GM21619 (cell line): Measurements from ENCODE around the gene YWHAE.
"Not testable (repeated sequence)": the region's sequence is repeated elsewhere in the genome, so short reads cannot be mapped to it uniquely, and the experiment has no call there.

Experiments used
- ATAC-seq: cut with Tn5 transposase; IDR thresholded peaks from one replicate; pipeline ENCODE4 v1.9.1; 2021; ENCODE audit not compliant: unreplicated experiment

Gene YWHAE

DNA sequence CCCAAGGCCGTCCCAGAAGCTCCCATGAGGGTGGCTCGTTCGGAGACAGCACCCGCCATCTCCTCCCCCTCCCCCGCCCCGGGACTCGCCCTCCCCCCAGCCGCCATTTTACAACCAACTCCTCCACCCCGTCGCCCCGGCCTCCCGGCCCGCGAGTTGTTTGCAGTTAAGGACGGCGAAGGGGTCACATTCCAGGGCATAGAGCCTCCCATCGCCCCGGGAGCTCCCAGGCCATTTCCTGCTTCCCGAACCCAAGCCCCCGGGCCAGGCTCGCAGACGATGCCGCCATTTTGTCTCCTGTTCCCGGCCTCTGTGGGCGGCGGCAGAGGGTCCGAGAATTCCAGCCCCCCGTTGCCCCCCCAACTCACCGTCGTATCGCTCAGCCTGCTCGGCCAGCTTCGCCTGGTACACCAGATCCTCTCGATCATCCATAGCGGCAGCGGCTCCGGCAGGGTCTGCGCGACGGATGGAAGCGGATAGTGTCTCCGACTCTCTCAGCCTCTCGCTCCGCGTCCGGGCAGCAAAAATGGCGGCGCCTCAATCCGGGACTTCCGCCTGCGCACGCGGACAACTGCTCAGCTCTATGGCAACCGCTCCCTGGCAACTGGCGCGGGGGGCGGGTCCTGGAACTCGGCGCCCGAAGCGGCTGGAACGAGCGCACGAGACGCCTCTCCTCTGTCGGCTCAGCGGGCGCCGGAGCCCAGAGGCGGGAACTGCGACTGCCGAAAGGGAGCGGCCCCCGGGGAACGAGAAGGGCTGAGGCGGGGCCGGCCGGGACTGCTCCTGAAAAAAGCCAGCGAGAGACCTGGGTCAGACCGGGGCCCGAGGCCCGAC lies at the start of gene YWHAE:
TSS of gene YWHAE (minus strand) at position 544 of the 834 bp plus-strand sequence. CDS start at position 432, 112 bp downstream.
- peak; percentile 85 for ATAC-seq

DNA sequence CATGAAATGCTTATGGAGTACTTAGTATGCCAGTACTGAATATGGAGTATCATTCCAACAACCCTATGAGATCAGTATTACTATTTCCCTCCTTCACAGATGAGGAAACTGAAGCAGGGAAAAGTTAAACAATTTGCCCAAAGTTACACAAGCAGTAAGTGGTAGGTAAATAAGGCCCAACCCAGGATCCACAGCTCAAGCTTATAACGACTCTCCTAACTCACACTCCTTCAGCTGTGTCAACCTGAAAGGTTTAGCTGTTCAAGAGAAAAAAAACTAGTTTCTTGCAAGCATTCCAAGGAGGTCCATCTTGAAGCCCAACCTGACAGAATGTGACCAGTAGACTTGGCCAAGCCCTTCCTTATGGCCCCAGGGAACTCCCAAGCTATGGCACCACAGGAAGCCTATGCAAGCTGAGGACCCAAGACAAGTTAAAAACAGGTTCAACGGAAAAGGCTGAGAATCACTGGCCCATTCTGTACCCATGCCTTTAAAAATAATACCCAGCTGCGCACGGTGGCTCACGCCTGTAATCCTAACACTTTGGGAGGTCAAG lies 49.5 kb upstream of the YWHAE start:
- ATAC-seq, result no peak

DNA sequence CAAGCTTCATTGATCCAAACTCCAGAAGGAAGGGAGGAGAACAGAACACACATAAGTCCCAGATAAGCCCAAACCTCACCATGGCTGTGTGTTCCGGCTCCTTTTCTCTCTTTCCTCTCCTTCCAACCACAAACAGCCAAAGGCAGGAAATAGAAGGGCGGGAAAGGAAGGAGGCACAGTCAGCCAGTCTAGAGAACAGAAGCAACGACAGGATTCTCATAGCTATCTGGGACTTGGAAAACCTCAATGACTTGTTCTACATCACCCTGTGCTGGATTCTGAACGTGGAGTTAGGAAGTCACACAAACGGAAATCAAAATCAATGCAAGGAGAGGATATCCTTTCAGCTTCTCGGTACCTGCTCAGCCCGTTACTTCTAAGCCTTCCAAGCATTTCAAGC lies 47.0 kb upstream of the YWHAE start:
- no peak for ATAC-seq

DNA sequence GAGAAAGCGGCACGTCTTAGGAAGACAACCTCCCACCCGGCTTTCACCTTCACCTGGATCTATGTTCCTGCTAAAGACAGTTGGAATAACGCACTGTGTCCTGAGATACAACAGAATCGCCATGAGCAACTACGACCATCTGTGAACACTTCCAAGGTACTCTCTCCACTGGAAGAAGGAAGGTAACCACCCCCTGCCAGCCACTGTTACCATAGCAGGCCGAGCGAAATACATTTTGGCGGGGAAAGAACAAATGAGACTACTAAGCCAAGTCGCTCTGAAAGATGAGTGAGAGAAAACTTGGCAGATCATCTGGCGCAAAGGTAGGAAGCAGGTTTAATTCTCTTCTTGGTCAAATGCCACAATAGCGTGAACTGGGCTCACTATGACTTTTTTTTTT lies 46.2 kb upstream of the YWHAE start:
- ATAC-seq, result no peak

DNA sequence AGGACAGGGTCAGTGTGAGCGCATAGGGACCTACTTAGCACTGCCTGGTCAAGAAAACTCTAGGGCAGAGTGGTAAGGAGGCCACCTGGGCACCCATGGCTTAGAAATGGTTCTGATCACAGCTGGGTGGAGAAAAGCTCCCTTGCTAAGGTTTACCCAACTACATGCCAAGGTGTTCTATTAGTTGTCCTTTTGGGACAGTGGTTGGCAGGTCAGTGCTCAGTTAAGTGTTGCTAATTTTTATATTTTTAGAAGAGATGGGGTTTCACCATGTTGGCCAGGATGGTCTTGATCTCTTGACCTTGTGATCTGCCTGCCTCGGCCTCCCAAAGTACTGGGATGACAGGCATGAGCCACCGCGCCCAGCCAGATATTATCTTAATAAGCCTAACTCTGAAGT lies 45.7 kb upstream of the YWHAE start:
- ATAC-seq, result not testable (repeated sequence)

DNA sequence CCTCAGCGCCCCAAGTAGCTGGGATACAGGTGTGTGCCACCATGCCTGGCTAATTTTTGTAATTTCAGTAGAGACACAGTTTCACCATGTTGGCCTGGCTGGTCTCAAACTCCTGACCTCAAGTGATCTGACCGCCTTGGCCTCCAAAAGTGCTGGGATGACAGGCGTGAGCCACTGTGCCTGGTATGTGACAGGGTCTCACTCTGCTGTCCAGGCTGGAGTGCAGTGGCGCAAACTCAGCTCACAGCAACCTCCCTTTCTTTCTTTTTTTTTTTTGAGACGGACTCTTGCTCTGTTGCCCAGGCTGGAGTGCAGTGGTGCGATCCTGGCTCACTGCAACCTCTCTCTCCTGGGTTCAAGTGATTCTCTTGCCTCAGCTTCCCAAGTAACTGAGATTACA lies 42.7 kb upstream of the YWHAE start:
- ATAC-seq, result not testable (repeated sequence)

DNA sequence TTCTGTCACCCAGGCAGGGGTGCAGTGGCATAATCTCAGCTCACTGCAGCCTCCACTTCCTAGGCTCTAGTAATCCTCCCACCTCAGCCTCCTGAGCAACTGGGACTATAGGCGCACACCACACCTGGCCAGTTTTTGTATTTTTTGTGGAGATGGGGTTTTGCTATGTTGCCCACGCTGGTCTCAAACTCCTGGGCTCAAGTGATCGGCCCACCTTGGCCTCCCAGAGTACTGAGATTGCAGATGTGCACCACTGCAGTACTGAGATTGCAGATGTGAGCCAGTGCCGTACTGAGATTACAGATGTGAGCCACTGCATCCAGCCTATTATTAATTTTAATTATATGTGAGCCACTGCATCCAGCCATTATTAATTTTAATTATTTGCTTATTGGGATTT lies 42.2 kb upstream of the YWHAE start:
- ATAC-seq, result no peak

DNA sequence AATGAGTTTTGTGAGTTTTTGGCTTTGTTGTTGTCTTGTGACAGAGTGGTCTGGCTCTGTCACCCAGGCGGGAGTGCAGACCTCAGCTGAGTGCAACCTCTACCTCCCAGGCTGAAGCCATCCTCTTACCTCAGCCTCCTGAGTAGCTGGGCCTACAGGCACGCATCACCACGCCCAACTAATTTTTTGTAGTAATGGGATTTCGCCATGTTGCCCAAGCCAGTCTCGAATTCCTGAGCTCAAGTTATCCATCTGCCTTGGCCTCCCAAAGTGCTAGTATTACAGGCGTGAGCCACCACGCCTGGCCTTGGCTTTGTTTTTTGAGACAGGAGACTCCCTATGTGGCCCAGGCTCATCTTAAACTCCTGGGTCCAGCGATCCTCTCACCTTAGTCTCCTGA lies 40.9 kb upstream of the YWHAE start:
- ATAC-seq, result no peak

DNA sequence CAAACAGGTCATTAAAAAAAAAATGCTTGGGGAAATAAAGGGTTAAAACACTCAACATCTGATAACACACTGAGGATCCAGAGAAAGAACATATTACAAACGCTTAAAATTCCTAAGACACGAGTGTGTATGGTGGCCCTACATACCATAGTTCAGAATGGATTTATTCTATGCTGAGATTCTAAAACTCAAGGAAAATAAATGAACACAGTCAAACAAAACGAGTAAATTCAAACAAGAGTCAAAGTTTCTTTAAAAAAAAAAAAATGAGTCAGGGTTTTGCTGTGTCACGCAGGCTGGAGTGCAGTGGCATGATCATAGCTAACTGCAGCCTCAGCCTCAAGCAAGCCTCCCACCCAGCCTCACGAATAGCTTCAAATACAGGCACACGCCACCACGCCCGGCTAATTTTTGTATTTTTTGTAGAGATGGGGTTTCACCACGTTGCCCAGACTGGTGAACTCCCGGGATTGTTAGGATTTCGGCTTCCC lies 38.6 kb upstream of the YWHAE start:
- no peak for ATAC-seq

DNA sequence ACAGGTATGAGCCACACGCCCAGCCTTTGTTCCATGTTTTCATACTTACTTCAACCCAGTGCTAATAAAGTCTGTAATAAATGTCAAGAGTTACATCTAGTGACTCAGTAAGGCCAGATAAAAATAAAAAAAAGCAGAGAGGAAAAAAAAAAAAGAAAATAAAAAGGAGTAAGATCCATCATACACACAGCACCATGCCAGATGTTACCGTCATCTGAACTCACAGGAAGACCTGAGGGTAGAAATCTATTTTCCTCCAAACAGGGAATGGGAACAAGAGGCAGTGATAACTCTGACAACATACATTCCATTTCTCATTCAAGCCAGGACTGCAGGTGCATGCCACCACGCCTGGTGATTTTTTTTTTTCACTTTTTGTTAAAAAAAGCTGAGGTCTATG lies 35.3 kb upstream of the YWHAE start:
- no peak for ATAC-seq

- ATAC-seq, result no peak
These were observed 34.1 kb upstream of the YWHAE start for GRCh38 chr17:1434150-1434549.

- ATAC-seq, result no peak
These were observed 31.6 kb upstream of the YWHAE start for GRCh38 chr17:1431631-1432104.

DNA sequence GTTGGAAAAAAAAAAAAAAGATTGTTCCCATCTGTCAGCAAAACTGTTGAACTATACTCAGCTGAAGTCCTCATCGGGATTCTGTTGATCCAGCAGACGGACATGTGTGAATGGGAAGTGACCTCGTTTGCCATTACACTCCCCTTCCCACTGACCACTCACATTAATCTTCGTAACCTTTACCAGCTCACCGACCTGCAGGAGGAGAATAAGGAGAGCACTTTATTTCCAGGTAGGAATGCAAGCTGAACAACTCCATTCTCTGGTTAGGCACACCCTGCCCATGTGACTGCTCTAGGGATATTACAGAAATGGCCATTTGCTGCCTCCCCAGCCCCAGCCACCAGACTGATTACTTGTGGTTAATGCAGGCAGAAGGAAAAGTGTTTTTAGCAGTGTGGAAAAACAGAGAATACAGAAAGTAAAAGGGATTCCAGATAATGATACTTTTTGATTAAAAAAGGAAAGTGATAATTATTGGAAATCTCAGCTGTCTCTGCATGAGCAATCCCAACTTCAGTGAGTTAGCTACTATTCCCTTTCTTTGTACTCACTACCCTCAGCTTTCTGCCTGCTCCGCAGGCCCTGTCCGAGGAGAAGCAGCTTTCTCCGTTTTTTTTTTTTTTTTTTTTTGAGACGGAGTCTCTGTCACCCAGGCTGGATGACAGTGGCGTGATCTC lies 23.6 kb upstream of the YWHAE start:
- ATAC-seq, result no peak

GRCh38 chr17:1422885-1423284 lies 22.9 kb upstream of the YWHAE start:
- ATAC-seq, result no peak

DNA sequence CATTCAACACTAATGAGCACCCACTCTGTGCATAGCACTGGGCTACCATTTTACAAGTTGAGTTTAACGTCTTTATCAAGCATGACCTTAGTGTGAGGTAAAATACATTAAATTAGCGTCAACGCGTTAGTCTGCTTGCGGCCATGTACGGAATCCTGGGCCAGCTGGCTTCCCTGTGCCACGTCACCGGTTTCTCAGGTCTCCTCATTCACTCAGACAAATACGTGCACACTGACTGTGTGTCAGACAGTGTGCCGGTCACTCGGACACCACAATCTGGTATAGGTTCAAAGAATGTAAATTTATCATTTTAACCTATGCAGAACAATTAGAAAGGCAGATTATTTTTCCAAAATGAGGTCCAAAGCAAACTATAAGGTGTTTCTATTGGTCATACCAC lies 21.4 kb upstream of the YWHAE start:
- no peak for ATAC-seq

DNA sequence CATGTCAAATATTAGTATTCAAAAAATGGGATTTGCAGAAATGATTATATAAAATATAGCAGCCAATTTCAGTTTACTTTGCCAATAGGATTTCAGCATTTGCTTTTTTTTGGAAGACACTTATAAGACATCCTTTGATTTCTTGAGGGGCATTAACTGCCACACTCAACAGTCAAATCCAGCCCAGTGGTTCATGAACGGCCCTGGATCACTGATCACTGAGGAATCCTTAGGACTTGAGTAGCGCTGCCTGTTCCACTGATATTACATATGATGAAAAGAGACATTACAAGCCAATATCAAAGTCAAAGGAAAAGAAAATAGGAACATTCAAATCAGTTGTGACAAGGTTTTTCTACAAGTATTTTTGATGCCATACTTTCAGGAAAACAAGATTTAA lies 21.0 kb upstream of the YWHAE start:
- ATAC-seq, result no peak

DNA sequence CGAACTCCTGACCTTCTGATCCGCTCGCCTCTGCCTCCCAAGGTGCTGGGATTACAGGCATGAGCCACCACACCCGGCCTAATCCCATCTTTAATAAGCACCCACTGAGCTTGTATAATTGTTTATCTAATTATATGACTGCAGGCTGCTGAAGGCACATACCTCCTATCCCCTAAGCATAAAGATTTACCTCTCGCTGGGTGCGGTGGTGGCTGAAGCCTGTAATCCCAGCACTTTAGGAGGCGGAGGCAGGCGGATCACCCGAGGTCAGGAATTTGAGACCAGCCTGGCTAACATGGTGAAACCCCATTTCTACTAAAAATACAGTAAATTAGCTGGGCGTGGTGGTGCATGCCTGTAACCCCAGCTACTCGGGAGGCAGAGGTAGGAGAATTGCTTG lies 20.1 kb upstream of the YWHAE start:
- no peak for ATAC-seq

DNA sequence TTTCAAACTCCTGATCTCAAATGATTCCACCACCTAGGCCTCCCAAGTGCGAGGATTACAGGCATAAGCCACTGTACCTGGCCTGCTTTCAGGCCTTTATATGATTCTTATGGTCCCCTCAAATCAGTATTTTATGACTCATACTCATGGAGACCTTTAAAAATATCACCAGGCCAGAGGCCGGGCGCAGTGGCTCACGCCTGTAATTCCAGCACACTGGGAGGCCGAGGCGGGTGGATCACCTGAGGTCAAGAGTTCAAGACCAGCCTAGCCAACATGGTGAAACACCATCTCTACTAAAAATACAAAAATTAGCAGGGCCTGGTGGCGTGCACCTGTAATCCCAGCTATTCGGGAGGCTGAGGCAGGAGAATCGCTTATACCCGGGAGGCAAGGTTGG lies 18.5 kb upstream of the YWHAE start:
- ATAC-seq, result not testable (repeated sequence)

GRCh38 chr17:1416414-1416813 lies 16.4 kb upstream of the YWHAE start:
- no peak for ATAC-seq

- no peak for ATAC-seq
These were observed 14.6 kb upstream of the YWHAE start for GRCh38 chr17:1414634-1415033.

- no peak for ATAC-seq
These were observed 14.1 kb upstream of the YWHAE start for GRCh38 chr17:1414001-1414574.
